ENCODE data around the gene CLPX.
"Not testable (repeated sequence)": the region's sequence is repeated elsewhere in the genome, so short reads cannot be mapped to it uniquely, and the experiment has no call there.

CLPX gene

GRCh38 chr15:65132878-65133547 is 52.1 kb downstream of the CLPX start:
- Mint-ChIP-seq H3K9me3 (no peaks in the 10 kb centered on the region), H3K36me3 (ENCODE audit: low read depth) (peaks cover 32% of the 10 kb centered on the region), H3K4me1 (ENCODE audit: low read depth) (peaks cover 16% of the 10 kb centered on the region), H3K4me3 (peak overlapping the region; percentile 90), H3K27me3 (peaks cover 1% of the 10 kb centered on the region), H3K27ac (peak overlapping the region; percentile 90)
- intact Hi-C loops (cut with micrococcal nuclease): loop anchor here (2.0 kb wide), 1 partner anchor 52 kb away; the partner anchor contains the start of gene CLPX

- no peaks in the 10 kb centered on the region for H3K9me3 Mint-ChIP-seq
- no peaks in the 10 kb centered on the region for H3K27me3 Mint-ChIP-seq
- no peak overlapping the region for H3K27ac Mint-ChIP-seq
- peaks cover 16% of the 10 kb centered on the region for H3K4me1 Mint-ChIP-seq (ENCODE audit: low read depth)
- H3K36me3 Mint-ChIP-seq (ENCODE audit: low read depth): peaks cover 50% of the 10 kb centered on the region
- H3K4me3 Mint-ChIP-seq: no peak overlapping the region
- intact Hi-C loops (cut with micrococcal nuclease): no loop called here
These were observed 54.2 kb downstream of the CLPX start for GRCh38 chr15:65130941-65131340.

GRCh38 chr15:65115542-65115941 is 69.6 kb downstream of the CLPX start:
- Mint-ChIP-seq H3K27me3 (no peaks in the 10 kb centered on the region), H3K4me3 (no peak overlapping the region), H3K9me3 (no peaks in the 10 kb centered on the region), H3K36me3 (ENCODE audit: low read depth) (peaks cover 86% of the 10 kb centered on the region), H3K27ac (no peak overlapping the region), H3K4me1 (ENCODE audit: low read depth) (no peaks in the 10 kb centered on the region)
- intact Hi-C loops (cut with micrococcal nuclease): no loop called here

- H3K9me3 Mint-ChIP-seq: no peaks in the 10 kb centered on the region
- H3K27me3 Mint-ChIP-seq: no peaks in the 10 kb centered on the region
- intact Hi-C loops (cut with micrococcal nuclease): no loop called here
- H3K27ac Mint-ChIP-seq: no peak within 1 kb of the TSS
- H3K4me1 Mint-ChIP-seq (ENCODE audit: low read depth): no peaks in the 10 kb centered on the region
- H3K36me3 Mint-ChIP-seq (ENCODE audit: low read depth): peaks cover 82% of the 10 kb centered on the region
- no peak within 1 kb of the TSS for H3K4me3 Mint-ChIP-seq
These were observed 70.1 kb downstream of the CLPX start, which contains the start of gene UBAP1L for GRCh38 chr15:65115086-65115485. UBAP1L (minus strand) TSS chr15:65115200; CDS start chr15:65106215, 8,985 bp downstream.

- H3K4me1 Mint-ChIP-seq (ENCODE audit: low read depth): no peaks in the 10 kb centered on the region
- no peaks in the 10 kb centered on the region for H3K9me3 Mint-ChIP-seq
- no peaks in the 10 kb centered on the region for H3K27me3 Mint-ChIP-seq
- intact Hi-C loops (cut with micrococcal nuclease): no loop called here
- peaks cover 68% of the 10 kb centered on the region for H3K36me3 Mint-ChIP-seq (ENCODE audit: low read depth)
- H3K27ac Mint-ChIP-seq: no peak overlapping the region
- no peak overlapping the region for H3K4me3 Mint-ChIP-seq
These were observed 74.4 kb downstream of the CLPX start for GRCh38 chr15:65110676-65111292.

- no peak overlapping the region for H3K4me3 Mint-ChIP-seq
- H3K4me1 Mint-ChIP-seq (ENCODE audit: low read depth): peaks cover 8% of the 10 kb centered on the region
- H3K27me3 Mint-ChIP-seq: no peaks in the 10 kb centered on the region
- H3K9me3 Mint-ChIP-seq: no peaks in the 10 kb centered on the region
- H3K36me3 Mint-ChIP-seq (ENCODE audit: low read depth): peaks cover 74% of the 10 kb centered on the region
- intact Hi-C loops (cut with micrococcal nuclease): no loop called here
- H3K27ac Mint-ChIP-seq: no peak overlapping the region
These were observed 79.0 kb downstream of the CLPX start for GRCh38 chr15:65106011-65106590.

GRCh38 chr15:65105038-65105437 is 80.1 kb downstream of the CLPX start:
- intact Hi-C loops (cut with micrococcal nuclease): no loop called here
- Mint-ChIP-seq H3K27me3 (no peaks in the 10 kb centered on the region), H3K27ac (no peak overlapping the region), H3K4me3 (no peak overlapping the region), H3K36me3 (ENCODE audit: low read depth) (peaks cover 80% of the 10 kb centered on the region), H3K9me3 (no peaks in the 10 kb centered on the region), H3K4me1 (ENCODE audit: low read depth) (peaks cover 16% of the 10 kb centered on the region)

GRCh38 chr15:65102912-65103311 is 82.2 kb downstream of the CLPX start:
- H3K27me3 Mint-ChIP-seq: no peaks in the 10 kb centered on the region
- H3K36me3 Mint-ChIP-seq (ENCODE audit: low read depth): peaks cover 94% of the 10 kb centered on the region
- intact Hi-C loops (cut with micrococcal nuclease): loop anchor here (5.0 kb wide), 1 partner anchor 371 kb away; no protein-coding TSS in a partner anchor
- H3K4me1 Mint-ChIP-seq (ENCODE audit: low read depth): peaks cover 16% of the 10 kb centered on the region
- no peak overlapping the region for H3K4me3 Mint-ChIP-seq
- no peaks in the 10 kb centered on the region for H3K9me3 Mint-ChIP-seq
- no peak overlapping the region for H3K27ac Mint-ChIP-seq

- intact Hi-C loops (cut with micrococcal nuclease): loop anchor here (1.0 to 5.0 kb wide), 3 partner anchors 48 to 370 kb away; no protein-coding TSS in a partner anchor
- Mint-ChIP-seq H3K4me3 (peak overlapping the region; percentile 30), H3K9me3 (no peaks in the 10 kb centered on the region), H3K27ac (peak overlapping the region; percentile 84), H3K4me1 (ENCODE audit: low read depth) (peaks cover 16% of the 10 kb centered on the region), H3K36me3 (ENCODE audit: low read depth) (peaks cover 94% of the 10 kb centered on the region), H3K27me3 (no peaks in the 10 kb centered on the region)
These were observed 83.0 kb downstream of the CLPX start for GRCh38 chr15:65101891-65102708.

GRCh38 chr15:65101411-65101890 is 83.7 kb downstream of the CLPX start:
- Mint-ChIP-seq H3K27ac (peak overlapping the region; percentile 84), H3K36me3 (ENCODE audit: low read depth) (peaks cover 96% of the 10 kb centered on the region), H3K4me3 (peak overlapping the region; percentile 52), H3K27me3 (no peaks in the 10 kb centered on the region), H3K4me1 (ENCODE audit: low read depth) (peaks cover 16% of the 10 kb centered on the region), H3K9me3 (no peaks in the 10 kb centered on the region)
- intact Hi-C loops (cut with micrococcal nuclease): loop anchor here (1.0 to 5.0 kb wide), 3 partner anchors 47 to 369 kb away; no protein-coding TSS in a partner anchor

GRCh38 chr15:65100442-65100841 is 84.7 kb downstream of the CLPX start:
- Mint-ChIP-seq H3K27me3 (no peaks in the 10 kb centered on the region), H3K4me1 (ENCODE audit: low read depth) (peaks cover 16% of the 10 kb centered on the region), H3K27ac (no peak overlapping the region), H3K36me3 (ENCODE audit: low read depth) (peaks cover 86% of the 10 kb centered on the region), H3K4me3 (no peak overlapping the region), H3K9me3 (no peaks in the 10 kb centered on the region)
- intact Hi-C loops (cut with micrococcal nuclease): loop anchor here (2.0 to 5.0 kb wide), 2 partner anchors 68 to 368 kb away; no protein-coding TSS in a partner anchor

GRCh38 chr15:65099801-65100200 is 85.3 kb downstream of the CLPX start:
- not testable (repeated sequence) for H3K4me3 Mint-ChIP-seq, H3K27ac Mint-ChIP-seq, H3K27me3 Mint-ChIP-seq, H3K9me3 Mint-ChIP-seq
- Mint-ChIP-seq H3K36me3 (ENCODE audit: low read depth) (peaks cover 80% of the 10 kb centered on the region), H3K4me1 (ENCODE audit: low read depth) (peaks cover 16% of the 10 kb centered on the region)
- intact Hi-C loops (cut with micrococcal nuclease): loop anchor here (2.0 to 5.0 kb wide), 2 partner anchors 67 to 368 kb away; no protein-coding TSS in a partner anchor

- no peaks in the 10 kb centered on the region for H3K9me3 Mint-ChIP-seq
- H3K27me3 Mint-ChIP-seq: no peaks in the 10 kb centered on the region
- no peak overlapping the region for H3K27ac Mint-ChIP-seq
- no peak overlapping the region for H3K4me3 Mint-ChIP-seq
- intact Hi-C loops (cut with micrococcal nuclease): no loop called here
- H3K4me1 Mint-ChIP-seq (ENCODE audit: low read depth): peaks cover 16% of the 10 kb centered on the region
- H3K36me3 Mint-ChIP-seq (ENCODE audit: low read depth): peaks cover 78% of the 10 kb centered on the region
These were observed 85.8 kb downstream of the CLPX start for GRCh38 chr15:65099336-65099735.
